Prostate gland (tissue), 2 donors: ENCODE data around the gene FHL3.

Experiments used
- POLR2AphosphoS5 ChIP-seq: sonication (generic); formaldehyde crosslinking; IDR thresholded peaks from one replicate; pipeline ENCODE4 v1.6.1; 2017; ENCODE audit warnings: antibody characterized with exemption
- TF ChIP-seq, protein P1 (sequence below), 4 experiments: fragments of 200-600 bp in 2 of 4; fragments of 450-650 bp in 2 of 4; sonication (generic) in 2 of 4; IDR thresholded peaks; 1 replicate in 3 of 4; 2 replicates in 1 of 4; pipeline ENCODE4 v1.5.1; 2016 to 2019; ENCODE audit warnings: antibody characterized with exemption in 4 of 4, mild to moderate bottlenecking in 2 of 4, moderate library complexity in 2 of 4

DNA sequence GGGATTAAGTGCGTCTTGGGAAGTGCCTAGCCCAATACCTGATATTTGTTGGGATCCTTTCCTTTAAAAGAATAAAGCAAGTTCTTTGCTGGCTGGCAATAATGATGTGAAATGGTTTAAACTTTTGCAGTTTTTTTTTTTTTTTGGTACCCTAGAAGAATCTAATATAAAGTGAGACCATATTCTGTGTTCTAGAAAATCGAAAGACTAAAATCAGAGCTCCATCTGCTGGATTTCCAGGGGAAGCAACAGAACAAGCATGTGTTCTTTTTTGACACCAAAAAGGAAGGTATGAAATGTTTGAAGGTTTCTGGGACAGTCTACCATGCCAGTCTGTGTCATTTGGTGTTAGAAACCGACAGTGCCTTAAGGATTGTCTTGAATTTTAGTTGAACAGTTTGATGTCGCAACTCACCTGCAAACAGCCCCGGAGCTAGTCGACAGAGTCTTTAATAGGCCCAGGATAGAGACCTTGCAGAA lies 13.6 kb upstream of the FHL3 start:
- TF ChIP-seq POLR2AphosphoS5, result no peak
- TF ChIP-seq, protein P1, sequence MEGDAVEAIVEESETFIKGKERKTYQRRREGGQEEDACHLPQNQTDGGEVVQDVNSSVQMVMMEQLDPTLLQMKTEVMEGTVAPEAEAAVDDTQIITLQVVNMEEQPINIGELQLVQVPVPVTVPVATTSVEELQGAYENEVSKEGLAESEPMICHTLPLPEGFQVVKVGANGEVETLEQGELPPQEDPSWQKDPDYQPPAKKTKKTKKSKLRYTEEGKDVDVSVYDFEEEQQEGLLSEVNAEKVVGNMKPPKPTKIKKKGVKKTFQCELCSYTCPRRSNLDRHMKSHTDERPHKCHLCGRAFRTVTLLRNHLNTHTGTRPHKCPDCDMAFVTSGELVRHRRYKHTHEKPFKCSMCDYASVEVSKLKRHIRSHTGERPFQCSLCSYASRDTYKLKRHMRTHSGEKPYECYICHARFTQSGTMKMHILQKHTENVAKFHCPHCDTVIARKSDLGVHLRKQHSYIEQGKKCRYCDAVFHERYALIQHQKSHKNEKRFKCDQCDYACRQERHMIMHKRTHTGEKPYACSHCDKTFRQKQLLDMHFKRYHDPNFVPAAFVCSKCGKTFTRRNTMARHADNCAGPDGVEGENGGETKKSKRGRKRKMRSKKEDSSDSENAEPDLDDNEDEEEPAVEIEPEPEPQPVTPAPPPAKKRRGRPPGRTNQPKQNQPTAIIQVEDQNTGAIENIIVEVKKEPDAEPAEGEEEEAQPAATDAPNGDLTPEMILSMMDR (IDR thresholded peaks at IDR 0.05), result peak in 3 of 4 experiments; percentile 18 to 44 (median 42)
